ENCODE data around the gene NFE2L3. TPM values are rescaled to one million over a fixed set of nuclear protein-coding genes. Genes with fewer than 3 reads are reported as not detected.
"Not testable (repeated sequence)": the region's sequence is repeated elsewhere in the genome, so short reads cannot be mapped to it uniquely, and the experiment has no call there.

The NFE2L3 gene
- total RNA-seq, 2 donors from 2014 or later, result 13.0 to 24.0 TPM

DNA sequence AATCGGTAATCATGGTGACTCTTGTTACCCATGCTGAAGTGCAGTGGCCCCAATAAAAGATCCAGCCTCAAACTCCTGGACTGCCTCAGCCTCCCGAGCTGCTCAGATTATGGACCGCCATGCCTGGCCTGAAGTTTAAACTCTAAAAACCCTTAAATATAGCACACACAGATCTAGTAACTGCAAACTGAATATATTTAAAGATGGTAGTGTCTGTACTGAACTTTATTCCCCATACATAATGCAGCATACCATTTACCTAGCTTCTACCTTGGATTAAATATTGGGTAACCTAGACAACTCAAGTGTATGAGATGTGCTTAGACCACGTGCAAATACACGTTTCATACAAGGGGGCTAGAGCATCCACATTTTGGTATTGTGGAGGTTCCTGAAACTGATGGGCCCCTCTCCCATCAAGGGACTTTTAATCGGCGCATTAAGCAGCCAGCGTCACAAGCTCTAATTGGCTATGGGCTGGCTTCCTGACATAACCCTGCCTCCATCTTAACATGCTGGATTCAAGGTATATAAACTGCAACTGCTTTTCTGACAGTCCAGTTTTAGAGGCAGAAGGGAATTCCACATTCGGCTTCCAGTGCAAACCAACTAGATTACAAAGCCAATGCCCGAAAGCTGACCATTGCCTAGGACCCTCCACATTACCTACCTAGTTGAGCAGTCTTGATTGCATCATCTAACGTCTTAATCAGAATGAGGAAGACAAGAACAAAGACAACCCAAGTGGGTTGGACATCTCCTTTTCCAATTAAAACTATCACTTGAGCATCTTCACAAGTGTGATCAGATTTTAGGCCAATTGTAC lies 35.6 kb downstream of the NFE2L3 start:
- DNase-seq (ENCODE audit: low spot score in 2 of 2), result no peak
- peak overlapping the region; percentile 82 to 97 for H3K27ac Mint-ChIP-seq
- H3K36me3 Mint-ChIP-seq, result peaks cover 19 to 64% of the 10 kb centered on the region in 2 donors
- H3K9me3 Mint-ChIP-seq, result no peaks in the 10 kb centered on the region
- ATAC-seq, result peak; percentile 2 to 17

DNA sequence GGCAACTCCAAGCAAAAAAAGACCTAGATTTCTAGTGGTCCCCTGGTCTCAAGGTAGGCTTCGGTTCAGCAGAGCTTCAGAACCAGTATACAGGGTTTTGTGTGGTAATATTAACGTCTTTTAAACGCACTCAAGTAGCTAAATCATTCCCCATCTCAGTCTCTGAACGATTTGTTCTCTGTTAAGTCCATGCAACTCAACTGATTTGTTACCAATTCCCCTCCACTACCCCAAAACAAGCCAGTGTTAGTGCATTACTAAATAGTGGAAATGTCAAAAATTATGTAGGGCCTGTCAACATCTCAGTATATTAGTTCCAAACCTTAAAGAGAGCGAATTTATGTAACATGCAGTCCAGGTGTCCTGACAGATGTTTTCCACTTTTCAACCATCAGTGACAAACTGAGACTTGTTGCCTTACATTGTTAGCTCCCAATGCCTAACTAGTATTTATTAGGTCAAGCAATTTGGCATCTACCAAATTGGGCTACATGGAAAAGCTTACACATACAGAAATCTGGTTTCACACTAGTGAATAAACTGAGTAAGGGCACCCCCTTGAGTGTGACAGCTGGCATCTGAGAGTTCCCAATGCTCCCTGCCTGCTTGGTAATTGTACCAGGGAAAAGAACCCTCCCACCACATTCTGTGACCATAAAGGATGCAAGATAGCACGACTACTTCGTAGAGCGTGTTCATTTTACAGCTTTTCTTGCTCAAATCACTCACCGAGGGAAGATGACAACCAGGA lies 36.4 kb downstream of the NFE2L3 start:
- no peaks in the 10 kb centered on the region for H3K9me3 Mint-ChIP-seq
- ATAC-seq (peak; percentile 10 to 26), DNase-seq (ENCODE audit: low spot score in 2 of 2) (no peak)
- H3K27ac Mint-ChIP-seq, result peak overlapping the region; percentile 84 to 97
- H3K36me3 Mint-ChIP-seq, result peaks cover 27 to 72% of the 10 kb centered on the region in 2 donors

DNA sequence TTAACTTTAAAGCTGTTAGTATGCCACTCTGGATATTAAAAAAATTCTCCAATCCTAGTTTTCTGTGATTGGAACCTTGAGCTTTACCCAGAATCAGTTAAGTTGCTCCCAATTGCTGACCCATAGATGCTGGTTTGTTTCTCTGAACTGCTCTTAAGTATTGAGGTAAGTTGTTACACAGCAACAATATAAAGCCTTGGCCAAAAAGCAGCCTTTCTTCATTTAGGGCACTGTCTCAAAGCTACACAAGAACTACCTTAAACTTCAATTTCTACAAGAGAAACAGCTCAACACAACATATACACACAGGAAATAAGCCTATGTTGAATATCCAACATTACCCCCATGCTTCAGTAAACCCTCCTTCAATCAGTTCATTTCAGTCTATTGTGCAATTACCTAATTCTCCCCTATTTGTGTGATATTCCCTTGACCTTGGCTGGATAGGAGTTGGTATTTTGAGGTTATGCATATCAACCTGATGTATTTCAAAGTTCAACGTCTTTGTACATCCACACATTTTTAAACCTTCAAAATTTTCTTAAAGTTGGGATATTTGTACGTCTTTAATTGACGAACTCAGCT lies 37.1 kb downstream of the NFE2L3 start:
- DNase-seq (ENCODE audit: low spot score in 2 of 2), result no peak
- no peak for ATAC-seq
- H3K27ac Mint-ChIP-seq, result peak overlapping the region; percentile 84 to 97
- H3K36me3 Mint-ChIP-seq, result peaks cover 34 to 79% of the 10 kb centered on the region in 2 donors
- H3K9me3 Mint-ChIP-seq, result no peaks in the 10 kb centered on the region

DNA sequence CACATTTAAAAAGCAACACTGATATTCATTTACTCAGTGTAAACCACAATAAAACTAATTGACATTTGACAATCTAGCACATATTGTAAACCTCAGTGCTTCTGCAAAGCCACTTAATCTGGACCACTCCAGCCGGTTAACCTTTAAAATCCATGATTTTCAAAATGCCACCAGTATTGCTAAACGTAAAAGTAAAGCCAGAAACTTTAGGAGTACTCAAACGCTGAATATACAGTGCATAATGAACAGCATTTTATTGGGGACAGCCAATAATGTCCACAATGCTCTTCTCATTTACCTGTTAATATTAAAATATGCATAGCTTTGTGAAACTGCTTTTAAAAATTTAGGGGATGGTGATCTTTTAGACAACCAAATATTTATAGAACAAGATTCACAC lies 37.7 kb downstream of the NFE2L3 start:
- no peak for DNase-seq (ENCODE audit: low spot score in 2 of 2)
- Mint-ChIP-seq H3K9me3 (no peaks in the 10 kb centered on the region), H3K36me3 (peaks cover 39 to 80% of the 10 kb centered on the region in 2 donors), H3K27ac (peak overlapping the region; percentile 84 to 97)
- ATAC-seq, result no peak

DNA sequence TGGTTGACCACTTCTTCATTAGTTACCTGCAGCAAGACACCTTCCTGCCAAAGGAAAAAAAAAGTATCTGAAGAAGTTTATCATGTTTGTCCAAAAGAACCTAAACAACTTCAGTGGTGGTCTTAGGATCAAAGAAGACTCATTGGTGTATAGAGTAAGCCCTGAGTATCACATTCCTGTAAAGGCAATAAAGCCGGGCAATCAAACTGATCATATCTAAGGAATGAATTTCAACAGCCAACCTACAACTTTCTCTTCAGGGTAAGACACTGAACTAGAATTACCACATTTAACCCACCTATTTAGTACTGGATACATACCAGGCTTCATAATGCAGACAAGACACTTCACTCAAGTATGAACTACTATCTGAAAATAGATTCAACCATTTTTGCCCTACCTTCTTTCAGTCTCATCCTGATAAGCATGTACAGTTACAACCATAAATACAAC lies 38.4 kb downstream of the NFE2L3 start:
- ATAC-seq (no peak), DNase-seq (ENCODE audit: low spot score in 2 of 2) (no peak)
- Mint-ChIP-seq H3K27ac (peak overlapping the region; percentile 84 to 100), H3K9me3 (no peaks in the 10 kb centered on the region), H3K36me3 (peaks cover 43 to 79% of the 10 kb centered on the region in 2 donors)

DNA sequence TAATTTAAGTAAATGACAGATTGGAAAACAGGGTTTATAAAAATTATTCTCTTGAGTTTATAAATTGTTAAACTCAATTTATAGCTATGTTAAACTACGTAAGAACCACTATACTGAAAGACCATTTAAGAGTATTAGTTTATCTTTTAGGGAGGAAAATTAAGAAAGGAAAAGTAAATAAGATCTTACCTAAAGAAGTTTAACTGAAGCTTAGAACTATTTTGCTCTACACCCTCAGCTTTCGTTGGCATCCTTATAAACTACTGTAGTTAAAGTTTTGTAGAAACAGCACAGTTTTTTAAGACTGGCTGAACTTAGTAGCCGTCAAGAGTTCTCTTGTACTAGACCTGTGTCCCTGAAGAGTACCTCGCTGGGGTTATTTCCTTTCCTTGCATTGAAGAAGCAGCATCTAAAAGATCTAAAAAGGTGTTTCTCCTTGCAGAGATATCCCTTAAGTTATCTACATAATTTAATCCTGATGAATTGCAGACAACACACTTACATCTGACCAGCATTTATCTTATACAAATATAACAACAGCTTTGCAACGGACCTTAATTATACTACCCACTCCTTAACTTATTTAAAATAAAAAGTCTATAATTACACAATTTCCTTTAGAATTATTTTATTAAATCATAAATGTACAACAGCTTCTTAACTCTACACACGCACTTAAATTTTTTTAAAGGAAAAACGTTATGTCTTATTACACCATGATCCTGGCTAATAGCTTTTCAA lies 39.4 kb downstream of the NFE2L3 start:
- no peak for DNase-seq (ENCODE audit: low spot score in 2 of 2)
- peaks cover 53 to 83% of the 10 kb centered on the region in 2 donors for H3K36me3 Mint-ChIP-seq
- ATAC-seq, result no peak
- no peaks in the 10 kb centered on the region for H3K9me3 Mint-ChIP-seq
- H3K27ac Mint-ChIP-seq, result peak overlapping the region; percentile 99 to 100

DNA sequence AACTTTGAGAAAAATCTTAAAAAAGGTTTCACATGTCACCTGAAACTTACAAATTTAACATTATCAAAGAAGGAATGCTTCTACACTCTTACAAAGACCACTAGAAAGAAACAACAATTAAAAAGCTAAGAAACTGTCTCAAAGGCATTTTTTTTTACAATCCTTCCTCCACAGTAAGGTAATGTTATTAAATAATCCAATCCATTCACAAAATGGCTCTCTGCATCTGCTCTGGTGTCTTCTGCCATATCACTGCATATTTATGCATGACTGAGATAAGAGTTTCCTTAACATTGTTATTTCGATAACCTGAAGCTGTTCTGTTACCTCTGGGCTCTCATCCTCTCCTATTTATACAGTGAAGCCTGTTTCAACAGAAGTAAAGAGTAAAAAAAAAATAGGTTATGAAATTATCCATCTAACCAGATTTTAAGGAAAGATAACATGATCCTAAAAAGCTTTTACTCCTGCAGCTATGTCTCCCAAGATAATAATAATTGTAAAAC lies 40.0 kb downstream of the NFE2L3 start:
- H3K36me3 Mint-ChIP-seq, result peaks cover 59 to 85% of the 10 kb centered on the region in 2 donors
- H3K9me3 Mint-ChIP-seq, result no peaks in the 10 kb centered on the region
- ATAC-seq (no peak), DNase-seq (ENCODE audit: low spot score in 2 of 2) (no peak)
- H3K27ac Mint-ChIP-seq, result peak overlapping the region; percentile 99 to 100

DNA sequence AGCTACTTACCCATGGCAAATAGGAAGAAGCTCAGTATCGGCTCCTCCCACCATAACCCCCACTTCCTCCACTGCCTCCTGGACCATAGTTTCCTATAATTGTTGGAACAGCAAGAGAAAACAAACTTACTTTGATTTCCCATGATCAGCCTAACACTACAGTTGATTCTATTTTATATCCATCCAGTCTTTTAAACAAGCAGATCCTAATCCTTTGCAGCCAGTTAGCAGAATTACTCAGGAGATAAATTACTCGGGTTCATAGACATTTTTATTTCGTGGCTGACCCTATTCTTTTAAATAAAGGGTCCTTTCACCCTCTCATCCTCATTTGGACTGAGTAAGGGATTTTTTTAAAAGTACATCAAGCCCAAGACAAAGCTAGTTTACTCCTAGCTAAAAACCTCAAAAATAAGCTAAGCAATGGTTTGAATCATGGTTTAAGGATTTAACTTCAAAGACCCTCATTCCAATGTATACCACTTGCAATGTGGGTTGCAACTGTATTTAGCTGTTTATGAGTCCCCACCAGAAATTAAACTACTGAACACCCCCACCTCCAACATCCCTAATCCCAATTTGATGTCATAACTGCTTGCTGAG lies 40.6 kb downstream of the NFE2L3 start:
- DNase-seq (ENCODE audit: low spot score in 2 of 2) (no peak), ATAC-seq (no peak)
- Mint-ChIP-seq H3K36me3 (peaks cover 64 to 91% of the 10 kb centered on the region in 2 donors), H3K9me3 (no peaks in the 10 kb centered on the region), H3K27ac (peak overlapping the region; percentile 99 to 100)

DNA sequence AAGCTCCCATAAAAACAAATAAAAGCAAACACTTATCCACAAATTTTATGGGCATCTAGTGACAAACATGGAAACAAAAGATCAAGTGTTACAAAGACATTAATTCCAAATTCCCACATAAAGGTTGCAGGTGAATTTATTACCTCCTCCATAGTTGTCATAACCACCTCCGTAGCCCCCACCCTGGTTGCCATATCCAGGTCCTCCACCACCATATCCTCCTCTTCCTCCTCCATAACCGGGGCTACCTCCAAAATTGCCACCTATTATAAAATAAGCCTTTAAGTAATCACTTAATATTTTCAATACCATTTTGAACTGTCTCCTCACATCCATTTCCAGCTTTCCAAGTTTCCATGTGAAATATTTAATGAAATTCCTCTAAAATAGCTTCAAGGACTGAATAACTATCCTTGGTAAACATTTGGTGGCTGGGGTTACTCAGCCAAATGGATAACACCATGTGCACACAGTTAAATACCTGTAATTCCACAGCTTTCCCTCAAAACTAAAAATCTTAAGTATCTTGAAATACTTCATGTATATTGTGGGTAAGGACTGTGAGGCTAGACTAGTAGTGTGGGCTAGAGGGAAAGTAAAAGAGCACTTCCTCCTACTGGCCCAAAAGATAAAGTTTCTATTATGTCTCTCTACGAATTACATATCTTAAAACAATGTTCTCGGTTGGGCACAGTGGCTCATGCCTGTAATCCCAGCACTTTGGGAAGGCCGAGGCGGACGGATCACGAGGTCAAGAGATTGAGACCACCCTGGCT lies 41.6 kb downstream of the NFE2L3 start:
- peaks cover 73 to 95% of the 10 kb centered on the region in 2 donors for H3K36me3 Mint-ChIP-seq
- DNase-seq (ENCODE audit: low spot score in 2 of 2) (no peak), ATAC-seq (no peak)
- no peaks in the 10 kb centered on the region for H3K9me3 Mint-ChIP-seq
- H3K27ac Mint-ChIP-seq, result peak overlapping the region; percentile 99 to 100

DNA sequence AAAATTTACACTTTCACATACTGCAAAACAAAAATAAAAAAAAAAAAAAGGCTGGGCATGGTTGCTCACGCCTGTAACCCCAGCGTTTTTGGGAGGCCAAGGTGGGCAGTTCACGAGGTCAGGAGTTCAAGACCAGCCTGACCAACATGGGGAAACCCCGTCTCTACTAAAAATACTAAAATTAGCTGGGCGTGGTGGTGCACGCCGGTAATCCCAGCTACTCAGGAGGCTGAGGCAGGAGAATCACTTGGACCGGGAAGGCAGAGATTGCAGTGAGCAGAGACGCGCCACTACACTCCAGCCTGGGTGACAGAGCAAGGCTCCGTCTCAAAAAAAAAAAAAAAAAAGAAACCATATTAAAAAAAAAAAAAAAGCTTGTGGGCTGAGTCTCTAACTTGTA lies 42.8 kb downstream of the NFE2L3 start:
- H3K9me3 Mint-ChIP-seq; DNase-seq (ENCODE audit: low spot score in 2 of 2); ATAC-seq: not testable (repeated sequence)
- H3K36me3 Mint-ChIP-seq, result peaks cover 84 to 97% of the 10 kb centered on the region in 2 donors
- peak overlapping the region; percentile 99 to 100 for H3K27ac Mint-ChIP-seq

DNA sequence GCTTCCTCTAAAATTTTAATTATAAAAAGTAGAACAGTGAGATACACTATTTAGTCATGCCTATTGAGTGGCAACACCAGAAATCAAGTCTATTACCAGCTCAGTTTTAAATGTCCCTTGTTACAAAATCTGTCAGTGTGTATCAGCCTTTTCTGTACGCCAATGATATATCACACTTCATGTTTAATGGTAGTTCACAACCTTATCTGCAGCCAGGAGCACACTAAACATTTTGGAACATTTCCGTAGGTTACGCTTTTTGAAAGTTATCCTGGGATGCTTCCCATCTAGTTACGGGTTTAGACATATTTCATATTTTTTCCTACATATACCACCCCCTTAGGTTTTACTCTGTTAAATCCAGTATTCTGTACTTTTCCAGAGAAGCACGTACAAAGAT lies 43.2 kb downstream of the NFE2L3 start:
- peaks cover 87 to 99% of the 10 kb centered on the region in 2 donors for H3K36me3 Mint-ChIP-seq
- no peaks in the 10 kb centered on the region for H3K9me3 Mint-ChIP-seq
- ATAC-seq (no peak), DNase-seq (ENCODE audit: low spot score in 2 of 2) (no peak)
- peak overlapping the region; percentile 99 to 100 for H3K27ac Mint-ChIP-seq

DNA sequence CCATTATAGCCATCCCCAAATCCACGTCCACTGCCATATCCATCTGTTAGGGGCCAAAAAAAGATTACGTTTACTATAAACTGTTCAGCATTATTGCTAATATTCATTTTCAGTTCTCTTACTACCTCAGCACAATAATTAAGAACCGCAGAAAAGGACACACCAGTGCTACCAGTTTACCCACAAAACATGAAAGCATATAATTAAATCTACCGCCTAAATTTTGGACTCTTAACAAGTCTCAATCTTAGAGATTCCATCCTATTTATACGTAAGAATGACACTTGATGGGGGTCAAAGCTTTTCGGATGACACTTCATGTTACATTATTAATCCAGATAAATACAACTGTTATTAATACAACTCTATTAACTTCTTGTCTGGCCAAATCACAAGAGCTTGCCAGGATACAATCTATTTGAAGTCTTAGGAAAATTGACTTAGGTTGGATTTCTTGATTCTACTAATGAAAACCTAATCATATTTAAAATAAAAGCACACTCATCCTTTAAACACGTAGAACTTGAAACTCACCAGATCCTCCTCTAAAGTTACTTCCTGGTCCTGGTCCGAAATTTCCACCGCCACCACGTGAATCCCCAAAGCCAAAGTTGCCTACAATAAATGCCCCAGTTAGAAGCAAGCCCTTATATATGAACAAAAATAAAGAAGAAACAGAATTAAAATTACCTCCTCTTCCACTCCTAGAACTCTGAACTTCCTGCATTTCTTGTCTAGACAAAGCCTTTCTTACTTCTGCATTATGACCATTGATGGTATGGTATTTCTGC lies 44.1 kb downstream of the NFE2L3 start:
- peak overlapping the region; percentile 99 to 100 for H3K27ac Mint-ChIP-seq
- H3K36me3 Mint-ChIP-seq, result peaks cover 86 to 98% of the 10 kb centered on the region in 2 donors
- DNase-seq (ENCODE audit: low spot score in 2 of 2) (no peak), ATAC-seq (no peak)
- H3K9me3 Mint-ChIP-seq, result no peaks in the 10 kb centered on the region

DNA sequence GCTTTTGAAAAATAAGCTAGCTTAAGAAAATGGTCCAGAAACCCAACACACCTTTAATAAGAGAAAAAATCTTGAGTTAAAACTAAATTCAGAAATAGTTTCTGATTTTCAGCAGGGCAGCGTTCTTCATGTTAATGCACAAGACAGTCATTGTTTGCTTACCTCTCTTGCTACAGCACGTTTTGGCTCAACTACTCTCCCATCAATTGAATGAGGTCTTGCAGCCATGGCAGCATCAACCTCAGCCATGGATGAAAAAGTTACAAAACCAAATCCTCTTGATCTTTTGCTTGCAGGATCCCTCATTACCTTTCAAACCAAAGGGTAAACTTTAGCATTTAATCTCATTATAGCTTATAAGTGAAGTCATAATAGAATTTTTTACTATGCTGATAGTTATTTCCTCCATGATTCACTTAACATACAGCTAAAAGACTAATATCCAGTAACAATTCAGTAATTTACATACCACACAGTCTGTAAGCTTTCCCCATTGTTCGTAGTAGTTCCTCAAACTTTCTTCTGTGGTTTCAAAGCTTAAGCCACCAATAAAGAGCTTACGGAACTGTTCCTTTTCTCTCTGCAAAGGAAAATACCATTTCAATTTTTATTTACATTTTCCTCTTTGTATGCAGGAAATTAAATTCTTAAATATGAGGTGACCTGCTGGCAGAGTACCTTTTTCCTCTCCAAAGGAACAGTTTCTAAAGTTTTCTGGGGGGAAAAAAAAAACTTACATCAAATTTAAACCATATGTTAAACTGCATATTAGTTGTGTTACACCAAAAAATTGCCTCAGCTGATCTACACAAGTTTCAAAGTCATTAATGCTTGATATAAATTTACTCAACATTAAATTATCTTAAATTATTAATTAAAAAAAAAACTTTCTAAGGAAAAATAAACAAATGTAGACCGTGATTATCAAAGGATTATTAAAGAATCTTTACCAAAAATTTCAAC lies 45.4 kb downstream of the NFE2L3 start:
- Mint-ChIP-seq H3K9me3 (no peaks in the 10 kb centered on the region), H3K36me3 (peaks cover 81 to 86% of the 10 kb centered on the region in 2 donors), H3K27ac (peak overlapping the region; percentile 99 to 100)
- DNase-seq (ENCODE audit: low spot score in 2 of 2) (no peak), ATAC-seq (no peak)

Data from activated naive CD4-positive, alpha-beta T cell treated with anti-CD3 and anti-CD28 coated beads, Interleukin-2, amount 50 U/mL, for 72 hours (primary cell).